HG03139 (cell line): Measurements from ENCODE around the gene YOD1.

Experiments used
- ATAC-seq: cut with Tn5 transposase; IDR thresholded peaks from one replicate; pipeline ENCODE4 v1.9.1; 2021; ENCODE audit not compliant: unreplicated experiment

The YOD1 gene

DNA sequence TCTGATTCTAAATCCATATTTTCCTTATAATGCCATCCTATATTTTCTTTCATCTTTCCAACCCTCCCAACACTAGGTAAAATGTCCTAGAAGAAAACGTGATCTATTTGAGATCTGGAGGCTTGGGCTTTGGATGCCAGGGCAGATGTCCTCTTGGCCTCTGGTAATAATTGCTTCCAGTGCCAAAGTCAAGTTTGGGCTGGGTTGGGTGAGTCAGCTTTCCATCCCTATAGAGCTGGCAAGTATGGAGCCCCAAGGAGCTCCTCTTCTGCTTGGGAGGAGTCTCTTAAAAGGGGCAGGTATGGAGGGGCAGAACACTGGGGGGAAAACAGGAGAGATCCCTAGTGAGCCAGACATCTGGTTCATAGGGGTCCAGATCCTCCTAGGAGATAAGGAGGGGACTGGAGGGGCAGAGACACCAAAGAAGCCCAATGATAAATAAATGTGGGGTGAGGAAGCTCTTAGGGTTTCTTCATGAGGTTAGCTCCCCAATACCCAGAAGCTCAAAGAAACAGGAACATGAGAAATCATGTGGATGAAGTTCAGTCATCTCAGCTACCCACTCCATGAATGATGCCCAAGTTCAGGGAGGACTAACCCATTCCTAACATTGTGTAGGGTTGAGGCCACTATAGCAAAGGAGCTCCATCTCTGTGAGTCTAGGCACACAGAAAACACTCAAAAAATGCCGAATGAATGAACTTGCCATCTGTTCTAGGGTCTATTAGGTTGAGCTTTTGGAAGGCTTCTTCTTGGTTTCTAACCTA, 21.9 kb downstream of the YOD1 start:
- ATAC-seq = no peak

DNA sequence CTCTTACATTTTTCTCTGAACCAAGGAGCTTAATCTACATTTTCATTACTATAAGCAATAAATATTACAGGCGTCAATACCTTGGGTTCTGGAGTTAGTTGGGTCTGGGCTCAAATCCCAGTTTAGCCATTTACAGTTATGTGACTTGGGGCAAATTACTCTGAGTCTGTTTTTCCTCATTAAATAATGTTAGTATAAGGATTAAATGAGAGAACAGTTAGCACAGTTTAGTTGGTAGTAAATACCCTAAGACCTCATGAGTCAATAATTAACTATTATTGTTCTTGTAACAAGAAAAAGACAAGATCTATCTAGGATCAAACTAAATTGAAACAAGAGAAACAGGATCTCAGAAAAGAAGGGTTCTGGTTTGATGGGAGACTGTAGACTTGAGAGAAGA, 23.1 kb downstream of the YOD1 start:
- ATAC-seq = no peak

GRCh38 chr1:207027206-207027777, 23.7 kb downstream of the YOD1 start:
- no peak for ATAC-seq

DNA sequence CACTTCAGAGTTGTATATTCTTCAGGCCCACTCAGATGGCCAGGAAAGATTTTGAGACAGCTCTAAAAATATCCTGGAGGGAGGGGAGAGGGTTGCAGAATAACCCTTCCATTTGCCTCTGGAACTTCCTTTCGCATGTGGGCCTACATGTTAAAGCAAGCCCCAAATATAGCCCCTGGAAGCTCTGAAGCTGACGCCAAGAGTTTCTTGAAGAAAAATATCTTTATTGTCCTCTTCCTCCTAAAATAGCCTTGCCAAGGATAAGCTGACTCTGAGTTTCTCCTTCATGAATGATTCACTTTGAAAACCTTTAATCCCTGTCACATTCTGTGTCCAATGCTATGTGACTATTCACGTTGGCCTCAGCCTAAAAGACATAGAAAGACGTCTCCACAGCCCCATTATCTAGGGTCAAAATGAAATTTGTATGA, 24.9 kb downstream of the YOD1 start:
- no peak for ATAC-seq

GRCh38 chr1:207025146-207025880, 25.7 kb downstream of the YOD1 start:
- no peak for ATAC-seq

DNA sequence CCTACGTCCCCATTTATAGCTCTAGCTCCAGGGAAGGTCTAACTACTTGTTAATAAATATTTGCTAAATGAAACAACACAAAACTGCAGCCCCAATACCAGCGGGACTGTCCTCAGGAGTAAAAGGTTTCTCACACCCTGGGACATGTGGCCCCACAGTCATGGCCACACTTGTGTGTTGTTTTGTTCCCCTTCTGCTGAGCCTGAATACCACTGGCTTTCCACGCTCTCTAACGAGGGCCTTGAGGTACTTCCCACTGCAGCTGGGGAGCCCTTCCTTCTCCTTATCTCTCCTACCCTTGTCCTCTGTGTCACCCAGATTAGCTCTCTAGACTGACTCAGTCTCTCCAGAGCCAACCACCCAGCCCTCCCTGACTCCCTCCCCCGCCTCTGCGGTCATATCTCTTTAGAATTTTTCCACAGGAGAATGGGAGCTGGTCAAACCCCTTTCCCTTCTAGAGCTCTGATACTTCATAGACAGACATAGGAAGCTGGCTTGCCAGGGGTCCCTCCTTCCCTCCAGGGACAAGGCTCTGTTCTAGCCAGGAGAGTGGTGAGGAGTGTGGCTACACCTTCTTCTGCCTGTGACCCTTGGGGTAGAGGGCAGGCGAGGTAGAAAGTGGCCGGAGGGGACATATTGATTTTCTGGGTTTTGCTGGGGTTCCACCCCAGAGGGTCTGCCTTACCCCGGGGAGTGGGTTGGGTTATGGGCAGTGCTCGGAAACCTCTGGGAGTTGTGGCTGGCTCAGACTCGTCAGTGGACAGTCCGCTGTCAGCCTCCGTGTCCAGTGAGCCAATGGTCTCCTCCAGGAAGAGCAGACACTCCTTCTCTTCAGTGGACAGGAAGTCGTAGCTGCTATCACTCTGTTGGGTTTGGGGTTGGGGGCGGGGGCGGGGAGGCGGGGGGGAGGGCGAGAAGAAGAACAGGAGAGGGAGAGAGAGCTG, 26.5 kb downstream of the YOD1 start:
- ATAC-seq = no peak

DNA sequence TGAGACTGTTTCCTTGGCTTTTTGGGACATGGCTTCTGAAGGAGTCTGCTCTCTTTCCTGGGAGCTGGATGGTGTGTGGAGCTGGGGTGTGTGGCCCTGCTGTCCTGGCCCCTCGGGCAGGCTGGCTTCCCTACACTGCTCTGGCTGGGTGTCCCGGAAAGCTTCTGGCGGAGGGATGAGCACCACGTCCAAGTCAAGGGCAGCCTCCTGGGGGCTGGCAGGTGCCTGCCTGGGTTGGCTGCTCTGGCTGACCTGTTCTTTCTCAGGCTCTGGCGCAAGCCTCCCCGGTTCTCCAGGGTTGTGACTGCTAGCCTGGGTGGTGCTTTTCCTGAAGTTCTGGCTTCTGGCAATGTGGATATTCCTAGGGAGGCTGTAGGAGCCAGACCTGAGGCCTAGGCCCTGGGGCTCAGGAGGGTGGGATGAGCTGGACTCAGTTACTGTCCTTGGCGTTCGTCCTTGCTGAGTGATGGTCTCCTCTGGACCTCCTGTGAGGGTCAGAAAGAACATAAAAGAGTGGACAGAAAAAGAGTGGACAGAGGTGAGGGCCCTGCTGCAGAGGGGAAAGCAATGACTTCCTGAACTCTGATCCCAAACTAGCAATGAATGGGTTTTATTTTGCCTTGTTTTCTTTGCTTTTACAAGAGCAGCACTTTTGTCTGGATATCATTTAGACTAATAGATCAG, 27.9 kb downstream of the YOD1 start:
- ATAC-seq = no peak

GRCh38 chr1:207021876-207022596, 29.0 kb downstream of the YOD1 start:
- no peak for ATAC-seq

DNA sequence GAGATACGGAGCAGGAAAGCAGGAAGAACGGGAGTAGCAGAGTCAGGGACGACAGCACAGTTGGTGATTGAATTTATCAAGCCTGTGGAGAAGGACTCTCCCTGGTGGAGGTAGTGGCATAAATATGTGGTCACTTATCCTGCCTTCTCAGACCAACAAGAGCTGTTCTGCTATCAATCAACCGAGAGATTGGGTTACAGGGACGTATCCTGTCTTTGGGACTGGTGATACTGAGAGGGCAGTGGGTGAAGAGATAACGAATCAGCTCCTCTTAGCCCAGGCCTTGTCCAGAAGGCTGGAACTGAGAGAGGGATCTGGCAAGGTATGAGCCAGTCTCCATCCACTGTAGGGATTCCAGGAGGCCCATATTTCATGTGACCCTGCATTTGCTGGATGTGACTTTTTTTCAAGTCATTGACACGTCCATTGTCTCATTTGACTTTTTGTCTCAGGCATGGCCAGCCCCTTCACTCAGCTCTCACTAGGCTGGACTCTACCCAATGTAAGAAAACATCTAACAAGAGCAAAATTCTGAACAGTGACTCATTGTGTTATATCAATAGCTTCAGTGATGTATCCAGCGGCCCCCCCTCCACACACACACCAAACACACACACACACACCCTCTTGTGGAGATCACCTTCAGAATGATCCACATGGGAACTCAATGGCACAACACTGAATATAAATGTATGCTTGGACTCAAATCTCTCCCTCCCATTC, 29.7 kb downstream of the YOD1 start:
- ATAC-seq = no peak

DNA sequence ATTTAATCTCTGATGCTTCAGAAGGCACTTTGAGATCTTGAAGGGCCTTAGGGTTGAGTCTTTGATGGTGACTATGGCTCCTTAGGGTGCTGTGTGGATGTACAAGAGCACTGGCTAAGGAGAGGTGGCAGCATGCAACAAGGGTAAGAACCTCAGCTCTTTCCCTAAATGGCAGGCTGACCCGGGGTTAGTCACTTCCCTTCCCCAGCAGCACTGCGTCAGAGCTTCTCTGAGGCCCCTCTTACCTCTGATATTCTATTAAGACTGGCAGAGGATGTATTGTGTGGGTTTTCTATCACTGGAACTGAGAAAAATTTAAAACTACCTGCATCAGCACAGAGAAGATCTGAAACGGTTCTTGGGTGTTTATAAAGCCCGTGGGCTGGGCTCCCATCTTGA, 30.3 kb downstream of the YOD1 start:
- ATAC-seq = no peak

- no peak for ATAC-seq
Observed at GRCh38 chr1:207020065-207020708, 30.8 kb downstream of the YOD1 start.

- ATAC-seq = no peak
Observed at GRCh38 chr1:207019661-207020060, 31.3 kb downstream of the YOD1 start.

DNA sequence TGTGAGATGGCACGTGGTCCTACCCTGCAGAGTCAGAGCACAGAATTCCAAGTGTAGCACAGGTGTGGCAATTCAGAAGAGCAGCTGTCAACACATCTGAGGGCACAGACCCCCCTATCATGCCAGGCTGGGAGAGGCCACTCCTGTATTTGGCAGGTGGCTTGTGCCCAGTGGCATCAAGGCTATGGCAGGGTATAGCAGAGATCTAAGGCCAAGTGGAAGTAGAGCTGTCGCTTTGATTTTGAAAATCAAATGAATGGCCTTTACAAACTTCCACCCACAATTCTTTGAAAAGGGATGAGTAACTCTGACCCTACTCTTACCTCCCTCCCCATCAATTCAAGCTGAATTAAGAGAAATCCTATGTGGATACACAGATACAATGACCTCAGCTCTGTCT, 31.8 kb downstream of the YOD1 start:
- ATAC-seq = no peak

DNA sequence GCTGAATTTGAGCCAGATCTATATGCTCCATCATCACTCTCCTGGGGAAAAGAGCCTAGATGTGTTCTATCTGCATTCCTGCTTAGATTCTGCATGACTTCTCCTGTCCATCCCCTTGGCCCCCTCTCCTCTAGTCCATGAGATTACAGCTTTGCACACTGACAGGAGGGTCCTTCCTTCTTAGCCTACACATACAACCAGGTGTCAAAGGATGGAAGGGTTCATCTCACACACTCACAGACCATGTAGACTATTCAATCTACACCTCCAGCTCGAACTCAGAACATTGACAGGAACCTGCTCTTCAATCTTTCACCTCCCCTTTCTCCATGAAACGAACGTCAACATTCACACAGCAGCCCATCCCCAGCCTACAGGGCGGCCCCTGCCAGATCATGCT, 32.3 kb downstream of the YOD1 start:
- ATAC-seq = no peak

DNA sequence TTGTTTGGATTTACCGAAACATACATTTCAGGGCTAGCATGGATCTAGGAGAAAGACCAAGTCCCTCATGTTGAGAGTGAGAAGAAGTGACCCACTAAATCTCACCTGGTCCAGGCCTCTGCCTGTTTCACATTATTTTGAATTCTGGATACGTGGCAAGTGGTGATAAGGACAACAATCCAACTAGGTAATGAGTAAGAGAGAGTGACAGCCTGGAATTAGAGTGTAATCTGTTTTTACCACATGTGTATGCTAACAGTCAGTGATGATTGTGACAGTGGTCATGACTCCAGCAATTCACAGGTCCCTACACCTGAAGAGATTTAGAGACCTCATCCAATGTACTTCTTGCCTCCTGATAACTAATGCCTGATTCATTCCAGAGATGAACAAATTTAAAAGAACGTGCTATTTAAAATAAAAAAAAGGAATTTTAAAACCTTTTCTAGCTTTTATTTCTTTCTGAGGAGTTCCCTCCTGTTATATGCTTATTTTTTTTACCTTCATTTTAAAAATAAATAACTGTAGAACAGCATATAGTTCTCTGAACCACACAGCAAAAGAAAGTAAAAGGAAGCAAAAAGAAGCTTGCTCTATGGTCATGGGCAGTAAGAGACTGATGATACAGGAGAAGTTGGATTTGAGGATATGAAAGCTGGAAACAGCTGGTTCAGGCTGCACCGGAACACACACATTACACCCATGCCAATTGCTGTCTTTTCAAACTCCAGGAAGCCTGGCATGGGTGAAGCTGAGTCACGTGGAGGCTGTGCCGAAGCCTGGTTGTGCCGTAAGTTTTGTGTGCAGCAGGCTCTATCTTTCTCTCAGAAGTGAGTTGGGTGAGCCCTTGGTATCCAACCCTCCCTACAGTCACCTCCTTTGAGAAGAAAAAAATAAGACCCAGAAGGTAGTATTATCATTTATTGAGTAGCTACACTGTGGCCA, 33.1 kb downstream of the YOD1 start:
- no peak for ATAC-seq

DNA sequence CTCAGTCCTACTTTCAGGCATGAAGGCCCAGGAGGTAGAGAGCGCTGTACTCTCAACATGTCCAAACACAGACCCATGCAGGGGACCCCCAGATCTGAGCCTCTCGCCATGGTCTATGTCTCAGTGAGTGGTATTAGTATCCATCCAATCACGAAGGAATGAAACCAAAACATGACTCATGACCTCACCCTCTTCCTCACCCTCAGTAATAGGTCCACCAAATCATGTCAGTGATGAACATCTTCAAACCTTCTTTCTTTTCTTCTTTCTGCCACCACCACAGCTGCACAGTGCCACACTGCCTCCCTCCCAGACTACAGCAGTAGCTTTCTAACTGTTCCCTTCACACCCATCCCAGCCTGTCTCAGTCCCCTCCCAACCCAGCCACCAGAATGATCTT, 35.2 kb downstream of the YOD1 start:
- no peak for ATAC-seq

DNA sequence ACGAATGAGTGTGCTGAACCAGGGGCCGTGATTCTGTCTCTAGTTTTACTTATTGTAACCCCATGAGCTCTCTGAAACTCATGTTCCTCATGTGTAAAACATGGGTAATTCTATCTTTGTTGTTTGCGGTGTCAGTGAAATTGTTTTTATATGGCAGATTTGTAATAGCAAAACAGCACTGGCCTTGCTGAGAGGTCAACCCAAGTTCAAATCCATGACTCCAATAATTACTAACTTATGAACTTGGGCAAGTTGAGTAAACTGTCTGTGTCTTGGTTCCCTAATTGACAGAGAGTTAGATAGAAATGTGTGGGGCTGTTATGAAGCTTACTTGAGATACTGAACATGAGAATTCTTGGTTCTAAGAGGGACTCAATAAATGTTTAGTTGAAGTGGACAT, 36.3 kb downstream of the YOD1 start:
- no peak for ATAC-seq
